ENCODE results near the gene NAA10. TPM values are rescaled to one million over a fixed set of nuclear protein-coding genes. Genes with fewer than 3 reads are reported as not detected.

NAA10 gene
- 173 TPM for polyA plus RNA-seq (2013, experiment 1 of 2)
- 171 TPM for polyA plus RNA-seq (2013, experiment 2 of 2)

DNA sequence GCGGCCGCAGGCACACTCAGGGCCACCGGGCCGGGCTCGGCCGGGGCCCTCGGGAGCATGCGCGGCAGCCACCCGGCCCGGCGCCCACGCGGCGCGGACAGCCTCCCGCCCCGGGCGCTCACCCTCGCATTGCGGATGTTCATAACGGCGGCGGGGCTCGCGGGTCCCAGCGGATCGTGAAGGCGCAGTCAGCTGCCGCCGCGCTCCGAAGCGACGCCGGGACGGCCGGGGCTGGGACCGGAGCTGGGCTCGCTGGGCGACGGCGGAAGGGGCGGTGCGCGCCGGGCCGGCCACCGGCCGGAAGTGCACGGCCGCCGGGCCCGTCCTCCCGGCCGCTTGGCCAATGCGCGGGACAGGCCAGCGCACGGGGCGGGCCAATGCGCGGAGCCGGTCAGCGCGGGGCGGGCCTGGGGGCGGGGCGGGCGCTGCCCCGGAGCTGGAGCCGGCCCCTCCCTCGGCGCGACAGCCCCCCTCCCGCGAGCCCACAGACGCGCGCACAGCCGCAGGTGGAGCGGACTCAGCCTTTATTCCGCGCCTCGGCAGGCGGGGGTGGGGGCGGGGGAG, at the start of gene NAA10:
TSS of gene NAA10 (minus strand) at position 276 of the 564 bp plus-strand sequence. CDS start at position 143, 133 bp downstream.
- H3K4me3 ChIP-seq (ENCODE audit: insufficient read depth in 1 of 2, low read depth in 1 of 2, low read length in 2 of 2) = peak within 1 kb of the TSS; percentile 80 to 89
- H3K27ac ChIP-seq (ENCODE audit: low read length, poor library complexity, severe bottlenecking) = peak within 1 kb of the TSS; percentile 16
- no peak within 1 kb of the TSS for H4K91ac ChIP-seq (ENCODE audit: low read length)
- peak within 1 kb of the TSS; percentile 53 for H2AFZ ChIP-seq (ENCODE audit: low read depth, low read length)
- peak within 1 kb of the TSS; percentile 82 for H3K9ac ChIP-seq (ENCODE audit: low read length)
- peak within 1 kb of the TSS; percentile 62 to 75 for H3K18ac ChIP-seq (ENCODE audit: low read depth in 1 of 2, low read length in 2 of 2)
- no peak within 1 kb of the TSS for H2BK5ac ChIP-seq (ENCODE audit: low read depth, low read length, poor library complexity, severe bottlenecking)
- H2BK12ac ChIP-seq (ENCODE audit: low read length in 2 of 2) = no peak within 1 kb of the TSS
- no peak within 1 kb of the TSS for H2BK15ac ChIP-seq (ENCODE audit: low read depth, poor library complexity, severe bottlenecking)
- H3K14ac ChIP-seq (ENCODE audit: low read length in 2 of 2) = peak within 1 kb of the TSS in 1 of 2 experiments; percentile 81
- H4K8ac ChIP-seq (ENCODE audit: low read length) = peak within 1 kb of the TSS; percentile 41
- peak; percentile 67 for DNase-seq
- peaks cover 10% of the 10 kb centered on the region for H3K4me1 ChIP-seq (ENCODE audit: control insufficient read depth, insufficient read depth, low read depth, low read length)
- peak within 1 kb of the TSS in 1 of 2 experiments; percentile 58 for H3K4ac ChIP-seq (ENCODE audit: low read depth in 1 of 2, low read length in 2 of 2)
- peak within 1 kb of the TSS; percentile 75 for H3K4me2 ChIP-seq (ENCODE audit: low read length, poor library complexity, severe bottlenecking)
- peaks cover 5% of the 10 kb centered on the region for H3K79me1 ChIP-seq (replicated peaks; ENCODE audit: low read length, poor library complexity, severe bottlenecking)
- peaks cover 0 to 5% of the 10 kb centered on the region in 2 experiments for H3K27me3 ChIP-seq (ENCODE audit: control insufficient read depth in 1 of 2, insufficient read depth in 1 of 2, low read length in 2 of 2)
- H2BK120ac ChIP-seq (ENCODE audit: low read depth, low read length) = no peak within 1 kb of the TSS
- peaks cover 26 to 30% of the 10 kb centered on the region in 2 experiments for H3K36me3 ChIP-seq (ENCODE audit: control insufficient read depth in 1 of 2, insufficient read depth in 2 of 2, low read depth in 1 of 2, low read length in 2 of 2)
- H3K23ac ChIP-seq (ENCODE audit: low read length in 2 of 2) = peak within 1 kb of the TSS in 1 of 2 experiments; percentile 89
- no peaks in the 10 kb centered on the region for H3K9me3 ChIP-seq (ENCODE audit: control insufficient read depth, low read length)
- H2AK5ac ChIP-seq (ENCODE audit: low read length, severe bottlenecking) = no peak within 1 kb of the TSS
- WGBS = 0% methylated on average over 14 of the region's 87 CpGs

DNA sequence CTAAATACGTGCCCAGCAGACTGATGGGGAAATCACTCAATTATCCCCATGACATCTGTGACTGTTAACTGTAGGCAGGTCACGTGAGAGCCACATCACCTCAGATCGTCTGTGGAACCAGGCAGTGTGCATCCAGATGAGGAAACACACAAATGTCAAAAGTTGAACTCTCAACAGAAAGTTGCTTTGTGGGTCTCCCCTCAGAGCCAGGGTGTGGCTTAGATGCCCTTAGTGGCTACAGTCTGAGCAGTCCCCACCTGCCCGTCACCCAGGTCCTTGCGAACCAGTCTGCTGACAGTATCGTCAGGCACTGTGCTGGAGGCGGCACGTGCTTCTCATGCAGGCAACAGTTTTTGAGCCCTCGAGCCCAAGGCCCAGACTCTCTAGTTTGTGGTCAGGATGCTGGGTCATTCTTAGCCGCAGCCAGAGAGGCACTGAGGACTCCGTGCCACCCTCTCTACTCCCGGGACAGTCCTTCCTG, 48.5 kb upstream of the NAA10 start:
- H3K4me2 ChIP-seq (ENCODE audit: low read length, poor library complexity, severe bottlenecking) = no peak overlapping the region
- H3K18ac ChIP-seq (ENCODE audit: low read depth in 1 of 2, low read length in 2 of 2) = no peak overlapping the region
- peaks cover 0 to 14% of the 10 kb centered on the region in 2 experiments for H3K27me3 ChIP-seq (ENCODE audit: control insufficient read depth in 1 of 2, insufficient read depth in 1 of 2, low read length in 2 of 2)
- H2BK120ac ChIP-seq (ENCODE audit: low read depth, low read length) = no peak overlapping the region
- no peak overlapping the region for H2AK5ac ChIP-seq (ENCODE audit: low read length, severe bottlenecking)
- WGBS = 95% methylated on average over 12 of the region's 12 CpGs
- no peak overlapping the region for H2BK15ac ChIP-seq (ENCODE audit: low read depth, poor library complexity, severe bottlenecking)
- no peak overlapping the region for H3K4me3 ChIP-seq (ENCODE audit: insufficient read depth in 1 of 2, low read depth in 1 of 2, low read length in 2 of 2)
- H3K23ac ChIP-seq (ENCODE audit: low read length in 2 of 2) = no peak overlapping the region
- H3K4ac ChIP-seq (ENCODE audit: low read depth in 1 of 2, low read length in 2 of 2) = no peak overlapping the region
- H3K9ac ChIP-seq (ENCODE audit: low read length) = no peak overlapping the region
- H3K9me3 ChIP-seq (ENCODE audit: control insufficient read depth, low read length) = no peaks in the 10 kb centered on the region
- H3K4me1 ChIP-seq (ENCODE audit: control insufficient read depth, insufficient read depth, low read depth, low read length) = peaks cover 5% of the 10 kb centered on the region
- no peak overlapping the region for H2AFZ ChIP-seq (ENCODE audit: low read depth, low read length)
- H3K79me1 ChIP-seq (replicated peaks; ENCODE audit: low read length, poor library complexity, severe bottlenecking) = peaks cover 6% of the 10 kb centered on the region
- H4K91ac ChIP-seq (ENCODE audit: low read length) = no peak overlapping the region
- H2BK12ac ChIP-seq (ENCODE audit: low read length in 2 of 2) = no peak overlapping the region
- peaks cover 0 to 17% of the 10 kb centered on the region in 2 experiments for H3K36me3 ChIP-seq (ENCODE audit: control insufficient read depth in 1 of 2, insufficient read depth in 2 of 2, low read depth in 1 of 2, low read length in 2 of 2)
- no peak for DNase-seq
- H2BK5ac ChIP-seq (ENCODE audit: low read depth, low read length, poor library complexity, severe bottlenecking) = no peak overlapping the region
- no peak overlapping the region for H4K8ac ChIP-seq (ENCODE audit: low read length)
- no peak overlapping the region for H3K27ac ChIP-seq (ENCODE audit: low read length, poor library complexity, severe bottlenecking)
- no peak overlapping the region for H3K14ac ChIP-seq (ENCODE audit: low read length in 2 of 2)

DNA sequence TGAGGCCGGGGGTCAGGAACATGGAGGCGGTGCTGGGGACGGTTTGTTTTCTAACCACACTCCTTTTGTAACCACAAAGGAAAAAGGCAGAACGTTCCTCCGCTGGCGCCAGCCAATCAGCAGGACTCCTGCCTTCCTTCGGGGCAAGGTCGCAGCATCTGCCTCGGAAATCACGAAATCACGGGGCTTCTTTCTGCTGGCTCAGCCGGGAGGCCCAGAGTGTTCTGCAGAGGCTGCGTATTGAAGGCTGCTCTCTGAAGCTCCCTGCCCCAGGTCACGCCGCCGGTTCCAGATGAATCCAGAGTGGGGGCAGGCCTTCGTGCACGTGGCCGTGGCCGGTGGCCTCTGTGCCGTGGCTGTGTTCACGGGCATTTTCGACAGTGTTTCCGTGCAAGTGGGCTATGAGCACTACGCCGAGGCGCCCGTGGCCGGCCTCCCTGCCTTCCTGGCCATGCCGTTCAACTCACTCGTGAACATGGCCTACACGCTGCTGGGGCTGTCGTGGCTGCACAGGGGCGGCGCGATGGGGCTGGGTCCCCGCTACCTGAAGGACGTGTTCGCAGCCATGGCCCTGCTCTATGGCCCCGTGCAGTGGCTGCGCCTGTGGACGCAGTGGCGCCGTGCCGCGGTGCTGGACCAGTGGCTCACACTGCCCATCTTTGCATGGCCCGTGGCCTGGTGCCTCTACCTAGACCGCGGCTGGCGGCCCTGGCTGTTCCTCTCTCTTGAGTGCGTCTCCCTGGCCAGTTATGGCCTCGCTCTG, 47.1 kb upstream of the NAA10 start:
- no peak overlapping the region for H2BK5ac ChIP-seq (ENCODE audit: low read depth, low read length, poor library complexity, severe bottlenecking)
- no peak overlapping the region for H3K18ac ChIP-seq (ENCODE audit: low read depth in 1 of 2, low read length in 2 of 2)
- no peak overlapping the region for H3K4me2 ChIP-seq (ENCODE audit: low read length, poor library complexity, severe bottlenecking)
- 96% methylated on average over 45 of the region's 52 CpGs for WGBS
- H3K14ac ChIP-seq (ENCODE audit: low read length in 2 of 2) = peak overlapping the region in 1 of 2 experiments; percentile 32
- H3K4me3 ChIP-seq (ENCODE audit: insufficient read depth in 1 of 2, low read depth in 1 of 2, low read length in 2 of 2) = no peak overlapping the region
- no peak overlapping the region for H2AFZ ChIP-seq (ENCODE audit: low read depth, low read length)
- H2AK5ac ChIP-seq (ENCODE audit: low read length, severe bottlenecking) = no peak overlapping the region
- no peak overlapping the region for H2BK15ac ChIP-seq (ENCODE audit: low read depth, poor library complexity, severe bottlenecking)
- no peaks in the 10 kb centered on the region for H3K9me3 ChIP-seq (ENCODE audit: control insufficient read depth, low read length)
- peaks cover 0 to 11% of the 10 kb centered on the region in 2 experiments for H3K27me3 ChIP-seq (ENCODE audit: control insufficient read depth in 1 of 2, insufficient read depth in 1 of 2, low read length in 2 of 2)
- H4K8ac ChIP-seq (ENCODE audit: low read length) = no peak overlapping the region
- no peak overlapping the region for H3K27ac ChIP-seq (ENCODE audit: low read length, poor library complexity, severe bottlenecking)
- H3K23ac ChIP-seq (ENCODE audit: low read length in 2 of 2) = no peak overlapping the region
- DNase-seq = no peak
- peaks cover 5% of the 10 kb centered on the region for H3K4me1 ChIP-seq (ENCODE audit: control insufficient read depth, insufficient read depth, low read depth, low read length)
- H3K36me3 ChIP-seq (ENCODE audit: control insufficient read depth in 1 of 2, insufficient read depth in 2 of 2, low read depth in 1 of 2, low read length in 2 of 2) = peaks cover 0 to 17% of the 10 kb centered on the region in 2 experiments
- H3K4ac ChIP-seq (ENCODE audit: low read depth in 1 of 2, low read length in 2 of 2) = no peak overlapping the region
- H4K91ac ChIP-seq (ENCODE audit: low read length) = no peak overlapping the region
- H2BK12ac ChIP-seq (ENCODE audit: low read length in 2 of 2) = no peak overlapping the region
- H3K79me1 ChIP-seq (replicated peaks; ENCODE audit: low read length, poor library complexity, severe bottlenecking) = peaks cover 6% of the 10 kb centered on the region
- H2BK120ac ChIP-seq (ENCODE audit: low read depth, low read length) = no peak overlapping the region
- H3K9ac ChIP-seq (ENCODE audit: low read length) = no peak overlapping the region

DNA sequence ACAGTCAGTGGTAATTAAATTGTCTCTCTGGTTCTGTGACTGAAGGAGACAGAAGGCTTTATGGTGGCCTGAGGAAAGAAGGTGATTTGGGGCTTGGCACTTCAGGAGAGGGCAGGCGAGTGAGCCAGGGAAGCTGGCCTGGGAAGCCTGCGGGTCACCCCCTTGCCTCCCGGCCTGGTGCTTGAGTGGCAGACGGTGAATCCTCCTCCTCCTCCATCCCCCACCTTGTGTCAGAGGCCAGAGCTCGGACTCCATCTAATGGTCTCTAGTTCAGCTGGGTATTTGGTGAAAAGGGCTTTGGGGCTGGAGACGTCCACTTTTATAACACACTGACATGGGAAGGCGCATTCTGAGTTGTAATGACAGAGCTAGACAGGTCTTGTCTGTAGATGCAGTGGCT, 46.4 kb upstream of the NAA10 start:
- peaks cover 5% of the 10 kb centered on the region for H3K4me1 ChIP-seq (ENCODE audit: control insufficient read depth, insufficient read depth, low read depth, low read length)
- H3K79me1 ChIP-seq (replicated peaks; ENCODE audit: low read length, poor library complexity, severe bottlenecking) = peaks cover 6% of the 10 kb centered on the region
- H3K9me3 ChIP-seq (ENCODE audit: control insufficient read depth, low read length) = no peaks in the 10 kb centered on the region
- H4K91ac ChIP-seq (ENCODE audit: low read length) = no peak overlapping the region
- no peak overlapping the region for H2AFZ ChIP-seq (ENCODE audit: low read depth, low read length)
- H2AK5ac ChIP-seq (ENCODE audit: low read length, severe bottlenecking) = no peak overlapping the region
- no peak overlapping the region for H3K9ac ChIP-seq (ENCODE audit: low read length)
- H3K23ac ChIP-seq (ENCODE audit: low read length in 2 of 2) = no peak overlapping the region
- no peak overlapping the region for H2BK12ac ChIP-seq (ENCODE audit: low read length in 2 of 2)
- no peak overlapping the region for H2BK5ac ChIP-seq (ENCODE audit: low read depth, low read length, poor library complexity, severe bottlenecking)
- H3K27ac ChIP-seq (ENCODE audit: low read length, poor library complexity, severe bottlenecking) = no peak overlapping the region
- H3K18ac ChIP-seq (ENCODE audit: low read depth in 1 of 2, low read length in 2 of 2) = no peak overlapping the region
- H3K4me3 ChIP-seq (ENCODE audit: insufficient read depth in 1 of 2, low read depth in 1 of 2, low read length in 2 of 2) = no peak overlapping the region
- H4K8ac ChIP-seq (ENCODE audit: low read length) = no peak overlapping the region
- WGBS = 94% methylated on average over 3 of the region's 7 CpGs
- H2BK15ac ChIP-seq (ENCODE audit: low read depth, poor library complexity, severe bottlenecking) = no peak overlapping the region
- H3K4me2 ChIP-seq (ENCODE audit: low read length, poor library complexity, severe bottlenecking) = no peak overlapping the region
- peaks cover 0 to 17% of the 10 kb centered on the region in 2 experiments for H3K36me3 ChIP-seq (ENCODE audit: control insufficient read depth in 1 of 2, insufficient read depth in 2 of 2, low read depth in 1 of 2, low read length in 2 of 2)
- H3K27me3 ChIP-seq (ENCODE audit: control insufficient read depth in 1 of 2, insufficient read depth in 1 of 2, low read length in 2 of 2) = peaks cover 0 to 11% of the 10 kb centered on the region in 2 experiments
- H2BK120ac ChIP-seq (ENCODE audit: low read depth, low read length) = no peak overlapping the region
- no peak overlapping the region for H3K14ac ChIP-seq (ENCODE audit: low read length in 2 of 2)
- DNase-seq = no peak
- H3K4ac ChIP-seq (ENCODE audit: low read depth in 1 of 2, low read length in 2 of 2) = no peak overlapping the region

Data from mesenchymal stem cell (in vitro differentiated cells and primary cell).